Endothelial cell of umbilical vein (primary cell): Measurements from ENCODE around the gene DNAI1. TPM values are rescaled to one million over a fixed set of nuclear protein-coding genes. Genes with fewer than 3 reads are reported as not detected.

Experiments
- BruUV-seq: library from RNA; stranded (reverse); fragments of 400-500 nt; replicated peaks from 2 replicates; lab custom pipeline; 2021; lab: Mats Ljungman, UMichigan
- CTCF ChIA-PET: fragments of 300-600, 350-600 bp; sonication (Branson Sonifier 250); formaldehyde crosslinking; loops from one replicate; lab custom pipeline; 2021; ENCODE audit warnings: antibody characterized with exemption, inconsistent platforms; lab: Charles Lee
- POLR2A ChIA-PET: fragments of 300-600, 350-600 bp; sonication (Branson Sonifier 250); formaldehyde crosslinking; loops from one replicate; lab custom pipeline; 2021; ENCODE audit warnings: antibody characterized with exemption, inconsistent platforms; lab: Charles Lee
- DNase-seq: peaks from one replicate; pipeline ENCODE4 v3.0.0-alpha.2; 2011; ENCODE audit warnings: low read depth, low spot score
- FAIRE-seq: peaks from 2 replicates; lab custom pipeline; 2011; peaks lifted over from hg19 to GRCh38; lab: Jason Lieb, UNC
- H2AFZ ChIP-seq: 2 replicates; pipeline ENCODE4 v1.6.0; 2012; ENCODE audit warnings: low read depth, low read length, control low read depth, inconsistent platforms
- H3K27ac ChIP-seq: 2 replicates; pipeline ENCODE4 v1.5.1; 2011; ENCODE audit warnings: low read depth, mild to moderate bottlenecking, control low read depth, low read length, moderate library complexity; ENCODE audit not compliant: insufficient read depth
- H3K27me3 ChIP-seq, 2 experiments: 2 replicates each; pipeline versions ENCODE4 v1.6.0 to v1.6.1; 2011; ENCODE audit warnings: low read length in 2 of 2, mixed read lengths in 1 of 2; ENCODE audit not compliant: control insufficient read depth in 2 of 2, insufficient read depth in 2 of 2
- H3K36me3 ChIP-seq, 2 experiments: 2 replicates in 1 of 2; 3 replicates in 1 of 2; pipeline ENCODE4 v1.5.1; 2011; ENCODE audit warnings: low read length in 2 of 2, mild to moderate bottlenecking in 1 of 2, moderate library complexity in 1 of 2; ENCODE audit not compliant: control insufficient read depth in 2 of 2, insufficient read depth in 2 of 2; ENCODE audit errors: extremely low read depth in 1 of 2
- H3K4me1 ChIP-seq: 3 replicates; pipeline ENCODE4 v1.5.1; 2011; ENCODE audit warnings: mild to moderate bottlenecking, low read length; ENCODE audit not compliant: control insufficient read depth, insufficient read depth; ENCODE audit errors: extremely low read depth
- H3K4me2 ChIP-seq: 2 replicates; pipeline ENCODE4 v1.6.1; 2011; ENCODE audit warnings: low read length, control low read depth, mixed read lengths; ENCODE audit not compliant: insufficient read depth
- H3K4me3 ChIP-seq, 3 experiments: fragments of 200-600 bp in 1 of 3; sonication (generic), shearing (Covaris generic) in 1 of 3; replicated peaks in 1 of 3; 2 replicates each; pipeline ENCODE4 v1.5.1; 2011 to 2016; ENCODE audit warnings: control low read depth in 3 of 3, low read length in 3 of 3, mild to moderate bottlenecking in 2 of 3, inconsistent platforms in 1 of 3, low read depth in 1 of 3, moderate library complexity in 1 of 3; ENCODE audit not compliant: insufficient read depth in 1 of 3
- H3K79me2 ChIP-seq: 2 replicates; pipeline ENCODE4 v1.6.0; 2012; ENCODE audit warnings: low read length, inconsistent platforms; ENCODE audit not compliant: control insufficient read depth, insufficient read depth
- H3K9ac ChIP-seq: replicated peaks from 2 replicates; pipeline ENCODE3; 2011; ENCODE audit warnings: low read length, control low read depth; ENCODE audit not compliant: insufficient read depth; ENCODE audit errors: extremely low read depth
- H3K9me1 ChIP-seq: replicated peaks from 3 replicates; pipeline ENCODE4 v1.6.0; 2011; ENCODE audit warnings: mild to moderate bottlenecking, low read length; ENCODE audit not compliant: control insufficient read depth, insufficient read depth; ENCODE audit errors: extremely low read depth
- H3K9me3 ChIP-seq: replicated peaks from 2 replicates; pipeline ENCODE4 v1.5.1; 2012; ENCODE audit warnings: low read length, inconsistent platforms; ENCODE audit not compliant: control insufficient read depth, insufficient read depth
- H4K20me1 ChIP-seq: replicated peaks from 2 replicates; pipeline ENCODE3; 2011; ENCODE audit warnings: mild to moderate bottlenecking, low read length; ENCODE audit not compliant: control insufficient read depth, insufficient read depth; ENCODE audit errors: extremely low read depth
- EZH2 ChIP-seq: IDR thresholded peaks from 2 replicates; pipeline ENCODE4 v1.6.1; 2012; ENCODE audit warnings: borderline replicate concordance, low read depth, mild to moderate bottlenecking, moderate library complexity, low read length, inconsistent platforms; ENCODE audit not compliant: severe bottlenecking
- FOS ChIP-seq: IDR thresholded peaks from 2 replicates; pipeline ENCODE4 v1.6.1; 2011; ENCODE audit warnings: mild to moderate bottlenecking, low read length, moderate library complexity, borderline replicate concordance; ENCODE audit not compliant: insufficient read depth
- GATA2 ChIP-seq: IDR thresholded peaks from 2 replicates; pipeline ENCODE4 v1.7.0; 2011; ENCODE audit warnings: low read depth, mild to moderate bottlenecking, moderate library complexity, mixed read lengths, low read length; ENCODE audit not compliant: insufficient read length, insufficient read depth
- JUN ChIP-seq: IDR thresholded peaks from 2 replicates; pipeline ENCODE4 v1.6.1; 2011; ENCODE audit warnings: borderline replicate concordance, low read depth; ENCODE audit not compliant: insufficient read length, insufficient read depth
- MYC ChIP-seq: IDR thresholded peaks from one replicate; pipeline ENCODE4 v1.6.1; 2011; ENCODE audit warnings: mild to moderate bottlenecking, low read depth, low read length
- POLR2A ChIP-seq: IDR thresholded peaks from 2 replicates; pipeline ENCODE4 v1.6.1; 2012; ENCODE audit warnings: low read depth, mild to moderate bottlenecking, control low read depth, low read length
- POLR2AphosphoS5 ChIP-seq: IDR thresholded peaks from 2 replicates; pipeline ENCODE4 v1.6.1; 2012; ENCODE audit warnings: low read depth, mild to moderate bottlenecking, control low read depth, low read length, moderate library complexity; ENCODE audit not compliant: insufficient read depth
- dilution Hi-C: fragments of 300-500 bp; cut with MboI; formaldehyde crosslinking; loops from one replicate; pipeline ENCODE4 v1.15.0; 2019; ENCODE audit warnings: low sequenced_read_pairs; ENCODE audit not compliant: extremely low pct_ligation_motif_present
- intact Hi-C: fragments of 100-400 bp; cut with micrococcal nuclease; formaldehyde crosslinking; loops from one replicate; pipeline ENCODE4 v1.10.0; 2022
- polyA plus RNA-seq, 4 experiments: library from polyadenylated mRNA; depleted of rRNA in 3 of 4; stranded (reverse) in 3 of 4; unstranded in 1 of 4; fragments of >200 nt; gene quantifications; 2 replicates each; pipeline versions ENCODE4 v1.2.1 to v1.2.3, GENCODE V29; 2011 to 2012; ENCODE audit warnings: missing spikeins in 1 of 4
- total RNA-seq: library from RNA; stranded (reverse); gene quantifications from 2 replicates; pipeline ENCODE4 v1.2.3, GENCODE V29; 2021
- TF ChIP-seq, protein P1 (sequence below), 2 donors: IDR thresholded peaks; 1 replicate in 1 of 2; 2 replicates in 1 of 2; pipeline ENCODE4 v1.5.1; 2011; ENCODE audit warnings: low read length in 2 of 2, mild to moderate bottlenecking in 2 of 2, moderate library complexity in 2 of 2, control low read depth in 1 of 2, inconsistent platforms in 1 of 2, low read depth in 1 of 2; ENCODE audit not compliant: insufficient read depth in 1 of 2; ENCODE audit errors: extremely low read depth in 1 of 2
- TF ChIP-seq, protein P2 (sequence below): IDR thresholded peaks from 2 replicates; pipeline ENCODE4 v1.6.1; 2011; ENCODE audit not compliant: insufficient read depth, insufficient read length

The DNAI1 gene
- total and polyA plus RNA-seq, 2 donors (not counting 3 experiments of a cell fraction or from before 2014, with no cell fraction given), result not detected

DNA sequence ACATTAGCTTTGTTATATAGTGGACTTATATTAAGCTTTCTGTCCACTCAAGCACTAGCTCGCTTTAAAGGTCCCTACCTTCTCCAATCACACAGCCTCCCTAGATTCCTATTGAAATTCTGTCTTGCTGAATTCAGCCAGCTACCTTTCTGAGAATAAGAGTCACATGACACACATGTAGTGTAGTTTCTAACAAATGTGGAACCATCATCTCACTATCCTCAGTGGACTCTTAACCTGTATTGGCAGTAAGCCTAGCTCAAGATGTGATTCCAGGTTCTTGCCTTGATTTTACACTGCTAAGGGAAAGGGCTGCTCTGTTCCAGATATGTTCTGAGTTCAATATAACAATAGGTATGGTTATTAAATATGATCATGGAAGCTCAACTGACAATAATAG is 11.7 kb upstream of the DNAI1 start:
- no peaks in the 10 kb centered on the region for H3K9me1 ChIP-seq
- no peaks in the 10 kb centered on the region for H3K36me3 ChIP-seq
- H2AFZ ChIP-seq, result no peak overlapping the region
- H3K4me2 ChIP-seq, result no peak overlapping the region
- H3K27ac ChIP-seq, result no peak overlapping the region
- DNase-seq (no peak), FAIRE-seq (no peak)
- H3K9ac ChIP-seq, result no peak overlapping the region
- no peak overlapping the region for H3K4me3 ChIP-seq
- TF ChIP-seq, protein P1, sequence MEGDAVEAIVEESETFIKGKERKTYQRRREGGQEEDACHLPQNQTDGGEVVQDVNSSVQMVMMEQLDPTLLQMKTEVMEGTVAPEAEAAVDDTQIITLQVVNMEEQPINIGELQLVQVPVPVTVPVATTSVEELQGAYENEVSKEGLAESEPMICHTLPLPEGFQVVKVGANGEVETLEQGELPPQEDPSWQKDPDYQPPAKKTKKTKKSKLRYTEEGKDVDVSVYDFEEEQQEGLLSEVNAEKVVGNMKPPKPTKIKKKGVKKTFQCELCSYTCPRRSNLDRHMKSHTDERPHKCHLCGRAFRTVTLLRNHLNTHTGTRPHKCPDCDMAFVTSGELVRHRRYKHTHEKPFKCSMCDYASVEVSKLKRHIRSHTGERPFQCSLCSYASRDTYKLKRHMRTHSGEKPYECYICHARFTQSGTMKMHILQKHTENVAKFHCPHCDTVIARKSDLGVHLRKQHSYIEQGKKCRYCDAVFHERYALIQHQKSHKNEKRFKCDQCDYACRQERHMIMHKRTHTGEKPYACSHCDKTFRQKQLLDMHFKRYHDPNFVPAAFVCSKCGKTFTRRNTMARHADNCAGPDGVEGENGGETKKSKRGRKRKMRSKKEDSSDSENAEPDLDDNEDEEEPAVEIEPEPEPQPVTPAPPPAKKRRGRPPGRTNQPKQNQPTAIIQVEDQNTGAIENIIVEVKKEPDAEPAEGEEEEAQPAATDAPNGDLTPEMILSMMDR (IDR thresholded peaks at IDR 0.05; ENCODE audit: extremely low read depth in 1 of 2, insufficient read depth in 1 of 2, low read depth in 1 of 2, low read length in 2 of 2), result no peak
- TF ChIP-seq POLR2AphosphoS5, result no peak
- TF ChIP-seq GATA2, result no peak
- no peak for TF ChIP-seq FOS
- no peak for TF ChIP-seq EZH2
- TF ChIP-seq JUN, result no peak
- no peak for TF ChIP-seq MYC
- no peak for TF ChIP-seq POLR2A
- TF ChIP-seq, protein P2, sequence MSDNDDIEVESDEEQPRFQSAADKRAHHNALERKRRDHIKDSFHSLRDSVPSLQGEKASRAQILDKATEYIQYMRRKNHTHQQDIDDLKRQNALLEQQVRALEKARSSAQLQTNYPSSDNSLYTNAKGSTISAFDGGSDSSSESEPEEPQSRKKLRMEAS, result no peak
- POLR2A ChIA-PET, result no interaction called here
- H3K9me3 ChIP-seq, result no peaks in the 10 kb centered on the region
- H3K27me3 ChIP-seq, result no peaks in the 10 kb centered on the region
- CTCF ChIA-PET, result interaction anchor here (1.2 to 4.9 kb wide), 3 partner anchors 9 to 43 kb away, joined by 3 to 37 read pairs (median 6); partner anchors contain the start of genes DNAI1 and FAM219A
- H3K4me1 ChIP-seq, result peaks cover 23% of the 10 kb centered on the region
- BruUV-seq, result no TSS peak
- intact Hi-C loops (no loop called here), dilution Hi-C loops (no loop called here)
- H4K20me1 ChIP-seq, result no peaks in the 10 kb centered on the region
- peaks cover 28% of the 10 kb centered on the region for H3K79me2 ChIP-seq
